Embryonic facial prominence (tissue), 1 donor: ENCODE measurements around the gene SLC9A9.
A peak's percentile ranks its signal among the peaks of the same experiment; 100 is the strongest.

Experiments
- DNase-seq: peaks from one replicate; pipeline ENCODE4 v3.0.0-alpha.2; 2016; ENCODE audit errors: extremely low spot score

Gene SLC9A9

DNA sequence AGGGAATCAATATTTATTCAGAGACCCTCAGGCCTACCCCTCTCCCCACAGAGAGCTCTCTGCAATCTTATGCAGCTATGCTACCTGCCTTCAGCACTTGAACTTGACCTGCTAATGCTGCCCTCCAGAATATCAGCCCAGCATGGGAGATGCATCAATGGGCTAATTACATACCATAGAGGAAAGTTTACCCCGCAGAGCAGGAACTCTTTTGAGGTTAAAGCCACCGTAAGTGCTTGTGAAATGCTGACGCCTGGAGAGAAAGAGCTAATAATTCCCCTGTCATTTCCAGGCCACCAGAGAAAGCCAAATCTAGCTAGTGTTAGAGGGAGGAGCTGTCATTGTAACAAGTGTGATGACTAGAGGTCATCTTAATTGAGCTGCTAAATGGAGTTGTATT, 601.2 kb downstream of the SLC9A9 start:
- DNase-seq = no peak

DNA sequence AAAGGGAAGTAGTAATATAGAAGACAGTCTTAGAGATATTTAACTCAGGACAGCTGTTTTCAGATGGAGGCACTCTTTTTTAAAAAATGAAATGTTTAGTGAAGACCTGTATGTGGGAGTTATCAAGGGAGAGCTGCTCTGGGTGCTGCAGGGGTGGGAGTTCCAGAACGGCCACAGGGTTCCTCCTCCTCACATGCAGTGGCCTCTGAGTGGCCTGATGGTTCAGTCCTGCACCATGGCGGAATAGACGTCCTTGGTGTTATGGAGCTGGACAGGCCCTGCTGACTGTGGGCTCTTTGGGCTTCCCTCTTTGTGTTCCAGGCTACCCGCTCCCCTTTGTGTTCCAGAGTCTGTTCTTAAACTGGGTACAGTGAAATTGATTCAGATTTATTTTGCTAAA, 602.6 kb downstream of the SLC9A9 start:
- no peak for DNase-seq

GRCh38 chr3:143244516-143245063, 603.7 kb downstream of the SLC9A9 start:
- DNase-seq = no peak

DNA sequence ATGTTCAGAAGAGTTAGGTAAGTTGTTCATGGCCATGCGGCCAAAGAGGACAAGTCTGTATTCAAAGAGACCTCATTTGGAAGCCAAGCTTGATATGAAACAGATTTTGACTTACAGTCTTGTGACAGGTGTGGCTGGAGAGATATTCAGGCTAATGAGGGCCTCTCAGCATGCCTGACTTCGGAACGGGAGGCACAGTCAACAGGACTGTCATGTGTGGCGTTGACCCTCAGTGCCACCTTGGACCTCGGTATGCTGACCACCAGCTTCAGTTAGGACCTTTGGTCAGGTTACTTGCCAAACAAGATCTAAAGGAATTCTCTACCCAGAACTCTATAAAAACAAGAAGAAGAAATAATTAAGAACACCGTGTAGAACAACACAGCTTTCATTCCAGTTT, 604.6 kb downstream of the SLC9A9 start:
- no peak for DNase-seq

- no peak for DNase-seq
Observed at GRCh38 chr3:143242691-143243090, 605.6 kb downstream of the SLC9A9 start.

DNA sequence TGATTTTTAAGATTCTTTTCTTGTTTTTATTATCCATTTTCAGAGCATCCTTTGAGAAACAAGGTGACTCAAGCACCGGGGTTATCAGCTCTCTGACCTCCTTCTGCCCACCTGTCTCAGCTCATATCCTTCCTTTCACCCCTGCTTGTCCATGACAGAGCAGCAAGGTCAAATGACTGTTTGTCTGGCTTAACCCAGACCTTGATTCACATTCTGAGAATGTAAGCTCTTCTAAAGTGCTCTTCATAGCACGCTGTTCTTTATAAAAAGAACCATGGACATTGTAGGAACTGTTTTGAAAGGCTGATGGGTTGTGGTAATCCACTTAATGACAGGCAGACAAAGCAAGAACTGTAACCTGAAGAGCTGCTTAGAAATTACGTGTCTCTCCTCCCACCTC, 606.2 kb downstream of the SLC9A9 start:
- no peak for DNase-seq

DNA sequence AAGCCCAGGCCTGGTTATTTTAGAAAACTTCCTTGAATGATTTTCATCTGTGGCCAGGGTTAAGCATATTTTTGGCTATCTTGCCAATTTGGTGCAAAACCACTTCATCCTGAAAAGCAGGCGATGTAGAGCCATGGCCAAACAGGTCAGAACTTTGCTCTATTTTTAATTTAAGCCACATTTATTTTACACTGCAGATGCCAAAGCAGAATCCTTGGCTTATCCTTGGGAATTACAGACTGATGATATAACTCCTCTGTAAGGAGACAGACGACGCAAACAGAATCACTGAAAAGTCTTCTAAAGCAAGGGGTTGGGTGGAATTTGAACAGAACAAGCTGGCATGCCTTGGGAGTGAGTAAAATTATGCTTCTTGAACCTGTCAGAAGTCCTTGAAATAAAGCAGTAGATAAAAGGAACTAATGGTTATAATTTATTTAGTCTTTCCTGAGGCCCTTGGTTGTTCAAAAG, 606.8 kb downstream of the SLC9A9 start:
- no peak for DNase-seq

- no peak for DNase-seq
Observed at GRCh38 chr3:143240886-143241285, 607.4 kb downstream of the SLC9A9 start.

- DNase-seq = no peak
Observed at GRCh38 chr3:143239031-143239430, 609.2 kb downstream of the SLC9A9 start.

- DNase-seq = peak; percentile 84
Observed at GRCh38 chr3:143237077-143237627, 611.1 kb downstream of the SLC9A9 start.

- DNase-seq = no peak
Observed at GRCh38 chr3:143236226-143236964, 611.9 kb downstream of the SLC9A9 start.

- no peak for DNase-seq
Observed at GRCh38 chr3:143235614-143236204, 612.6 kb downstream of the SLC9A9 start.

- no peak for DNase-seq
Observed at GRCh38 chr3:143234526-143234925, 613.7 kb downstream of the SLC9A9 start.

DNA sequence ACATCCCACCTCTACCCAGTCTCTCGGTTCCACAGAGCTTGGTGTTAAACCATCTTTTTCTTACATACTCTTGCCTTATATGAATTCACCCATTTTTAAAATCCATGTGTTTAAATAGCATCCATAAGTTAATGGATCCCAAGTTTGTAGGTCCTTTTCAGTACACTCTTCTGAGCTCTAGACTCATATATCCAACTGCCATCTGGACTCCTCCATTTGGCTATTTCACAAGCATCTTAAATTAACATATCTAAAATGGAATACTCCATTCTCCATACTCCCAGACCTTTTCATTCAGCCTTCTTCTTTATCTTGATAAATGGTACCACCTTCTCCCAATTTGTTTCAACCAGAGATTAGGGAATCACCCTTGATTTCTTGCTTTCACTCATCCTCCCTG, 615.3 kb downstream of the SLC9A9 start:
- DNase-seq = no peak

GRCh38 chr3:143228405-143228804, 619.9 kb downstream of the SLC9A9 start:
- no peak for DNase-seq

- DNase-seq = no peak
Observed at GRCh38 chr3:143226678-143227291, 621.5 kb downstream of the SLC9A9 start.

GRCh38 chr3:143224716-143225115, 623.6 kb downstream of the SLC9A9 start:
- DNase-seq = no peak

- no peak for DNase-seq
Observed at GRCh38 chr3:143222981-143223380, 625.3 kb downstream of the SLC9A9 start.

GRCh38 chr3:143222505-143222904, 625.8 kb downstream of the SLC9A9 start:
- DNase-seq = no peak

GRCh38 chr3:143221446-143221845, 626.8 kb downstream of the SLC9A9 start:
- DNase-seq = no peak

GRCh38 chr3:143220741-143221140, 627.5 kb downstream of the SLC9A9 start:
- DNase-seq = no peak

DNA sequence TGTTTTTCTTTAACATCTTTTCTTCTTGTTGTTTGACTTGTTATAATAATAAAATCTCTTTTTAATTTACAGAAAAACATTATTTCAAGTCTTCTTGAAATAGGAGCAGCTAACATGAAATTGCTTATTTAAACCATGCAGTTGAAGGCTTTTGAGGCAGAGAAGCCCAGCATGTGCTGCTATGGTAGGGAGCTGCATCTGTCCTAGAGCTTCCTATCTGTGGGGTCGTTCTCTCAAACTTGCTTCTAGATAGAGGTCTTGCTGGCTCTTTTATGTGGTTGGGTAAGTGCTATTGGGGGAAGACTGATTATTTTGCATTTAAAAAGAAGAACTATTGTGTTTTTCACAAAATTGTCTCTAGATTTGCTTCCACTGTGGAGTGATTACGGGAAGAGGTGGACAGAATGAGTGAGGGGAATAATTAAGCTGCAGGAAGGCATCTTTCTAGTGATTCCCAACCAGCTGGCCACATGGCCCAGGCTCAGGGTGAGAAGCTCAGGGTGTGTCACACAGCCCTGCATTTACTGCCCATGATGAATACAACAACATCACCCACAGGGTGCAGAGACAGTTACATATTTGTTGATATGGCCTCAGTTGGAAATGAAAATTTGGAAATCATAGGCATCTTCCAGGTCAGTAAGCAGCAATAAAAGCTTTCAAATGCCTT, 630.0 kb downstream of the SLC9A9 start:
- no peak for DNase-seq
